Measurements from ENCODE around the gene SCTR.
"Not testable (repeated sequence)": the region's sequence is repeated elsewhere in the genome, so short reads cannot be mapped to it uniquely, and the experiment has no call there.

The SCTR gene

DNA sequence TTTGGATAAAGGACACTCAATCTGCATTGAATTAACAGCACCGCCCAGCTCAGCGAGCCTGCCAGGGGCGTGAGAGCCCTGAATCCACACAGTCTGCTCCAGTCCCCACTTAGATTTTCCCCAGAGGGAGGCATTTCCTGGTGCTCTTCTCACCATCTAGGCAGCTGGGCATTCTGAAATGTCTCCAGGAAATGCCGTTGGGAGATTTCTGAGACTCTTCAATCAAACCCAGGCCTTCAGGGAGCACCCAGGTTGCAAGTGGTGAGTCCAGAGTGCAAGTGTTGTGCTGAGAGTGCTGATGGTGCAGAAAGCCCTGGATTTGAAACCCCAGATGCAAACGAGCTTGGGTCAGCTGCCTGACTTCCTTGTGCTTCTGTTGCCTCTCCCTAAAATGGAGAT lies 116.1 kb downstream of the SCTR start:
- no peak overlapping the region for H3K27ac ChIP-seq
- no peaks in the 10 kb centered on the region for H3K27me3 ChIP-seq (replicated peaks)
- H3K4me3 ChIP-seq (ENCODE audit: low read depth, low read length): no peak overlapping the region
- TF ChIP-seq, protein P1, sequence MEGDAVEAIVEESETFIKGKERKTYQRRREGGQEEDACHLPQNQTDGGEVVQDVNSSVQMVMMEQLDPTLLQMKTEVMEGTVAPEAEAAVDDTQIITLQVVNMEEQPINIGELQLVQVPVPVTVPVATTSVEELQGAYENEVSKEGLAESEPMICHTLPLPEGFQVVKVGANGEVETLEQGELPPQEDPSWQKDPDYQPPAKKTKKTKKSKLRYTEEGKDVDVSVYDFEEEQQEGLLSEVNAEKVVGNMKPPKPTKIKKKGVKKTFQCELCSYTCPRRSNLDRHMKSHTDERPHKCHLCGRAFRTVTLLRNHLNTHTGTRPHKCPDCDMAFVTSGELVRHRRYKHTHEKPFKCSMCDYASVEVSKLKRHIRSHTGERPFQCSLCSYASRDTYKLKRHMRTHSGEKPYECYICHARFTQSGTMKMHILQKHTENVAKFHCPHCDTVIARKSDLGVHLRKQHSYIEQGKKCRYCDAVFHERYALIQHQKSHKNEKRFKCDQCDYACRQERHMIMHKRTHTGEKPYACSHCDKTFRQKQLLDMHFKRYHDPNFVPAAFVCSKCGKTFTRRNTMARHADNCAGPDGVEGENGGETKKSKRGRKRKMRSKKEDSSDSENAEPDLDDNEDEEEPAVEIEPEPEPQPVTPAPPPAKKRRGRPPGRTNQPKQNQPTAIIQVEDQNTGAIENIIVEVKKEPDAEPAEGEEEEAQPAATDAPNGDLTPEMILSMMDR (IDR thresholded peaks at IDR 0.05; ENCODE audit: low read depth, low read length, missing control alignments): no peak
- H3K36me3 ChIP-seq (replicated peaks): no peaks in the 10 kb centered on the region
- DNase-seq: no peak
- in situ Hi-C loops (cut with HindIII; ENCODE audit: low pct_ligation_motif_present, low sequenced_read_pairs): loop anchor here (10.0 kb wide), 1 partner anchor 67 kb away; no protein-coding TSS in a partner anchor

DNA sequence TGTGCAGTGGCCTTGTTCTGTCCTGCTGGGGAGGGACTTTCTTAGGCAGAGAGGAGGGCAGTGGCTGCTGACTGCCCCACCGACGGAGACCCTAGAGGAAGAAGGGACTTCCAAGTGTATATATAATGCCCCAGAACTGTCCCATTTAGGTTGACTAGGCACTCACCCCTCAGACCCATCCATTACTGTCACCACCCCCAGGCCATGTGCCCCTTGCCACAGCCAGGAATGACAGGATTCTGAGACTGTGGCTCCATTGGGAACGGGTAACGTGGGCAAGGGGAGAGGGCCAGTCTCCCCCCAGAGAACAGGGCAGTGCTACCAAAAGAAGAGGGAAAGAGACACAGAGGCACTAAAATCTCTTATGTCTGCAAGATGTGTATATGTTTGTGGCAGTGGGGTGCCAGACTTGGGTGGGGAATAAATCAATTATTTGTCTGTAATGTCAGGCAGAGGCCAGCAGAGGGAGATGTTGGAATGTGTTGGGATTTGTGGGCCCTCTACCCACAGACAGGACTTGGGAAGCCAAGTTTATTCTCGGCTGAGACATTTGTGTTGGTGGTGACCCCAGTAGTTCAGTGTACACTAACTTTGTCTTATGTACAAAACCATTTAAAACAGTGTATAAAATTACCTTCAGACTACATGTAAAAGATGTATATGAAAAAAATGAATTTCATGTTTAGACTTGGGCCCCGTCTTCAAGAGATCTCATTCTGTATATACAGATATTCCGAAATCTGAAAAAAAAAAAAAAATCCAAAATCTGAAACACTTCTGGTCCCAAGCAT lies 116.7 kb downstream of the SCTR start:
- Histone ChIP-seq H3K27me3 (replicated peaks) (no peaks in the 10 kb centered on the region), H3K36me3 (replicated peaks) (no peaks in the 10 kb centered on the region), H3K4me3 (ENCODE audit: low read depth, low read length) (no peak overlapping the region), H3K27ac (no peak overlapping the region)
- in situ Hi-C loops (cut with HindIII; ENCODE audit: low pct_ligation_motif_present, low sequenced_read_pairs): loop anchor here (10.0 kb wide), 1 partner anchor 67 kb away; no protein-coding TSS in a partner anchor
- peak; percentile 46 for DNase-seq
- TF ChIP-seq, protein P1 (IDR thresholded peaks at IDR 0.05; ENCODE audit: low read depth, low read length, missing control alignments): peak; percentile 82

DNA sequence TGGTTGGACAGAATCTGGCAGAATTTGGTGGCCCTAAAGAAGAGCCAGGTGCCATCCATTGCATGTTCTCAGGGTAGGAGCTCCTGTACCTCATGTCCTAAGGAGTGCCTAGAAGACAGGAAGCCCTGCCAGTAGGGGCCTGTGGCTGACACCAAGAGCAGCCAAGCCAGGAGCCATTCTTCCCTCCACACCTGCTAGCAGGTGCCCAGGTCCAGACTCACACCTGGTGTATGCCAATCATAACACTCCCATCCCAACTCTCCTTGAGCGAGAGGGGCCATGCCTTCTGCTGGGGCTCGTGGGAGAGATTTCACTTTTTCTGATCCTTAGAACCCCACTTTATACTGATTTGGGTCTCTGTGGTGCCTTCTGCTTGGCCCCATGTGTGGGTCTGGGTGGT lies 119.1 kb downstream of the SCTR start:
- in situ Hi-C loops (cut with HindIII; ENCODE audit: low pct_ligation_motif_present, low sequenced_read_pairs): loop anchor here (10.0 kb wide), 1 partner anchor 70 kb away; no protein-coding TSS in a partner anchor
- Histone ChIP-seq H3K4me3 (ENCODE audit: low read depth, low read length) (no peak overlapping the region), H3K27ac (no peak overlapping the region), H3K27me3 (replicated peaks) (no peaks in the 10 kb centered on the region), H3K36me3 (replicated peaks) (no peaks in the 10 kb centered on the region)
- TF ChIP-seq, protein P1 (IDR thresholded peaks at IDR 0.05; ENCODE audit: low read depth, low read length, missing control alignments): no peak
- no peak for DNase-seq

DNA sequence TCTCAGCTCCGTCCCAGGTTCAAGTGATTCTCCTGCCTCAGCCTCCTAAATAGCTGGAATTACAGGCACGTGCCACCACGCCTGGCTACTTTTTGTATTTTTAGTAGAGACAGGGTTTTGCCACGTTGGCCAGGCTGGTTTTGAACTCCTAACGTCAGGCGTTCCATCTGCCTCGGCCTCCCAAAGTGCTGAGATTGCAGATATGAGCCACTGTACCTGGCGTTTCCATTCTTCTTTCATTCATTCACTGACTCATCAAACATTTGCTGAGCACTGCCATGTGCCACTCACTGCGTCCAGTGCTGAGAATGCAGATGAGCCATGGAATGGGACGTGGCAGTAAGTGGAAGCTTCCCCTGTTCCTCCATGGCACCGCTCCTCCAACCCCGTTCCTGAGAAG lies 120.7 kb downstream of the SCTR start:
- not testable (repeated sequence) for H3K27ac ChIP-seq; H3K27me3 ChIP-seq (replicated peaks); DNase-seq; H3K36me3 ChIP-seq (replicated peaks); H3K4me3 ChIP-seq (ENCODE audit: low read depth, low read length)
- in situ Hi-C loops (cut with HindIII; ENCODE audit: low pct_ligation_motif_present, low sequenced_read_pairs): loop anchor here (10.0 kb wide), 1 partner anchor 71 kb away; no protein-coding TSS in a partner anchor

DNA sequence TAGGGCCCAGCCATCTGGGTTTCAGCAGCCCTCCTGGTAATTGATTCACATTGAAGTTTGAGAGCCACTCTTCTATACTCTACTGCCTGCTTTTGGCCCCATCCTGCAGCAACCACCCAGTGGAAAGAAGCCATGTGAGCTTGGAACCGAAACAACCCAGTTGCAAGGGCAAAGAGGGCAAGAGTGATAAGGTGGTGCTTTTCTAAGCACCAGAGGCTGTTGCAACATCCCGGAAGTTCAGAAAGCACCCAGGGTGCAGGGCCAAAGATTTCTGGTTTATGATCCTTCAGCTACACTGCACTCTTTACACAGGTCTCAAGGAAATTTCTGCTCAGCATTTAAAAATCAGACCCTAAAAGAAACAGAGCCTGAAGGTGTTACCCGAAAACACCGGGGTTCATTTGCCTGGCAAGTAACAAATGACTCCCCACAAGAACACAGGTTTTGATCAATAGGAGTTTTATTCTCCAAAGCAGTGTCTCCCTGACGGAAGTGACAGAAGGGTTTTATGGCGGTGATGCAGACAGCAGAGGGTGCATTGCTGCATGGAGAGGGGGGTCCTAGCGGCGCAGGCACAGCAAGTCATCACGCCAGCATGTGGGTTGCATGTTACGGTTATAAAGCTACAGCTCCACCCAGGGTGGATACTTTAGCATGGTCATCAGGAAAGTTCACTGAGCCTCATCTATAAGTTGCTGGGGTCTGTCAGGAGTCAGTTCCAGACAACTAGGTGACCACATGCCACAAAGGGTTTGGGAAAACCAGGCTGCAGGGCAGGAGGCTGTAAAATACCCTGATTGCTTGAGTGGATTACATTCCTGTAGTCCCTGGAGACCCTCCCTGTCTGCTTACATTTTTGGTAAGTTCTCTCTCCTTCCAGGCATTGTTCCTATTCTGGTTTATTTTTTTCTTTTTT lies 121.4 kb downstream of the SCTR start:
- Histone ChIP-seq H3K4me3 (ENCODE audit: low read depth, low read length) (no peak overlapping the region), H3K27ac (no peak overlapping the region), H3K27me3 (replicated peaks) (no peaks in the 10 kb centered on the region), H3K36me3 (replicated peaks) (no peaks in the 10 kb centered on the region)
- no peak for DNase-seq
- in situ Hi-C loops (cut with HindIII; ENCODE audit: low pct_ligation_motif_present, low sequenced_read_pairs): loop anchor here (10.0 kb wide), 1 partner anchor 72 kb away; no protein-coding TSS in a partner anchor
- TF ChIP-seq, protein P1 (IDR thresholded peaks at IDR 0.05; ENCODE audit: low read depth, low read length, missing control alignments): no peak

DNA sequence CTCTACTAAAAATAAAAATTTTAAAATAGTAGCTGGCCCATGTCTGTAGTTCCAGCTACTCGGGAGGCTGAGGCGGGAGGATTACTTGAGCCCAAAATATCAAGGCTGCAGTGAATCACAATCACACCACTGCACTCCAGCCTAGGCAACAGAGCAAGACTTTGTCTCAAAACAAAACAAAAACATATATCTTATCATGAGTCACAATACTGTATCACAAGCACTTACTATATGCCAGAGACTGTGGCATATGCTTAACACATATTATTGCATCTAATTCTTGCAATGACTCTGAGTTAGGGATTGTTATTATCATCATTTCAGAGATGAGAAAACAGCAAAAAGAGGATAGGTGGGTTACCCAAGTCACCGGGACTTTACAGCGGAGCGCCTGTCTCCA lies 122.2 kb downstream of the SCTR start:
- TF ChIP-seq, protein P1 (IDR thresholded peaks at IDR 0.05; ENCODE audit: low read depth, low read length, missing control alignments): no peak
- DNase-seq: no peak
- in situ Hi-C loops (cut with HindIII; ENCODE audit: low pct_ligation_motif_present, low sequenced_read_pairs): loop anchor here (10.0 kb wide), 1 partner anchor 73 kb away; no protein-coding TSS in a partner anchor

More for the DNA sequence above, 122.2 kb downstream of the SCTR start:
- H3K27ac ChIP-seq: no peak overlapping the region
- H3K36me3 ChIP-seq (replicated peaks): no peaks in the 10 kb centered on the region
- no peak overlapping the region for H3K4me3 ChIP-seq (ENCODE audit: low read depth, low read length)
- H3K27me3 ChIP-seq (replicated peaks): no peaks in the 10 kb centered on the region
